Activated CD4-positive, CD25-positive, alpha-beta regulatory T cell treated with anti-CD3 and anti-CD28 coated beads, Interleukin-2, amount 50 U/mL, for 16 hours (primary cell): Measurements from ENCODE around the gene ATXN3.

ENCODE experiments used
- DNase-seq: peaks from one replicate; pipeline ENCODE4 v3.0.0-alpha.2; 2020; ENCODE audit warnings: low read depth, low spot score

The ATXN3 gene

DNA sequence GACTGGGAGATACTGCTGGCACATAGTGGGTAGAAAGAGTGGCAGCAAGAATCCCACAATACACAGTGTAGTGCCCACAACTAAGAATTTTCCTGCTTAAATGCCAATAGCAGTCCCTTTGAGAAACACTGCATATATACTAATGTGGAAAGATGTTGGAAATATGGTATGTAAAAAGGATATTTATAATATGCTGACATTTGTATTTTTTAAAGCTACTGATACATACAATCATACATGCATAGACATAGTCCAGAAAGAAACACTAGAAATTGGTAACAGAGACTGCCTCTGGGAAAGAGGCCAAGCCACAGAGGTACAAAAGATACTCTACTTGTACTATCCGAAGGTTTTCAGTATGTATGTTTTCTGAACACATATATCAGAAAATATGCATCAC, 96.8 kb downstream of the ATXN3 start:
- no peak for DNase-seq
